K562 (cell line): ENCODE data around the gene RNF32. TPM values are rescaled to one million over a fixed set of nuclear protein-coding genes. Genes with fewer than 3 reads are reported as not detected.

Experiments used
- GTF2E2 ChIP-seq: fragments of 200-800 bp; sonication (Bioruptor generic); IDR thresholded peaks from 2 replicates; pipeline ENCODE4 v1.6.1; 2016; ENCODE audit warnings: missing genetic modification characterization, missing compliant biosample characterization
- HDAC1 ChIP-seq, 2 experiments: fragments of 450-650 bp; IDR thresholded peaks; 2 replicates each; pipeline ENCODE4 v1.6.1; 2016 to 2017; ENCODE audit warnings: inconsistent platforms in 1 of 2, mild to moderate bottlenecking in 1 of 2, moderate library complexity in 1 of 2
- MAZ ChIP-seq, 2 experiments: fragments of 450-650 bp in 1 of 2; sonication (generic) in 1 of 2; formaldehyde crosslinking; IDR thresholded peaks in 1 of 2; conservative IDR thresholded peaks in 1 of 2; 2 replicates each; pipeline versions ENCODE4 v1.4.0 to v1.5.0; 2020; ENCODE audit warnings: mild to moderate bottlenecking in 1 of 2, missing genetic modification reagents in 1 of 2
- MXI1 ChIP-seq: IDR thresholded peaks from 2 replicates; pipeline ENCODE4 v1.6.1; 2011; ENCODE audit warnings: low read depth, mild to moderate bottlenecking, improper control_type of control experiment, low read length
- PCBP1 ChIP-seq: fragments of 200-400 bp; formaldehyde crosslinking; IDR thresholded peaks from 2 replicates; pipeline ENCODE4 v1.6.1; 2018; ENCODE audit warnings: mild to moderate bottlenecking, low read depth, low read length; ENCODE audit not compliant: poor library complexity, severe bottlenecking
- RBM22 ChIP-seq: fragments of 200-400 bp; formaldehyde crosslinking; IDR thresholded peaks from 2 replicates; pipeline ENCODE4 v1.6.1; 2018; ENCODE audit warnings: low read length, low read depth; ENCODE audit not compliant: poor library complexity, severe bottlenecking
- RHOXF2B ChIP-seq: fragments of 250-450 bp; sonication (Bioruptor Pico); conservative IDR thresholded peaks from 2 replicates; pipeline ENCODE4 v1.5.1; 2021
- SRF ChIP-seq, 2 experiments: fragments of 250-450, 450-650 bp in 1 of 2; sonication (Bioruptor Pico) in 1 of 2; sonication (generic) in 1 of 2; formaldehyde crosslinking; IDR thresholded peaks; 2 replicates each; pipeline versions ENCODE4 v1.5.0 to v1.5.1; 2020 to 2022; ENCODE audit warnings: mild to moderate bottlenecking in 1 of 2, missing genetic modification reagents in 1 of 2
- STAG1 ChIP-seq: sonication (generic); formaldehyde crosslinking; IDR thresholded peaks from 2 replicates; pipeline ENCODE4 v1.5.0; 2020; ENCODE audit warnings: missing genetic modification reagents, borderline replicate concordance
- TOE1 ChIP-seq, 2 experiments: fragments of 450-650 bp in 1 of 2; sonication (generic) in 1 of 2; formaldehyde crosslinking in 1 of 2; IDR thresholded peaks; 2 replicates each; pipeline versions ENCODE4 v1.7.1 to v1.8.0; 2016 to 2022; ENCODE audit warnings: borderline replicate concordance in 2 of 2, mild to moderate bottlenecking in 2 of 2, antibody characterized with exemption in 1 of 2, inconsistent platforms in 1 of 2, low read depth in 1 of 2, missing genetic modification reagents in 1 of 2, moderate library complexity in 1 of 2
- ZNF224 ChIP-seq: sonication (generic); formaldehyde crosslinking; IDR thresholded peaks from 2 replicates; pipeline ENCODE4 v1.8.0; 2022; ENCODE audit warnings: mild to moderate bottlenecking, missing genetic modification reagents
- ZNF41 ChIP-seq: fragments of 250-450 bp; sonication (Bioruptor Pico); conservative IDR thresholded peaks from 2 replicates; pipeline ENCODE4 v1.4.0; 2020; ENCODE audit warnings: mild to moderate bottlenecking
- polyA plus RNA-seq, 8 experiments: library from polyadenylated mRNA; depleted of rRNA in 4 of 8; stranded (reverse) in 5 of 8; unstranded in 3 of 8; fragments of >200 nt; fragmentation: Nextera tagmentation in 2 of 8; fragmentation: Illumina TruSeq in 1 of 8; extraction: Ambion mirVana in 2 of 8; extraction: Trizol in 1 of 8; gene quantifications; 2 replicates each; pipeline versions ENCODE4 v1.2.1 to v1.2.3, GENCODE V29; 2011 to 2014; ENCODE audit warnings: inconsistent platforms in 1 of 8, missing spikeins in 1 of 8
- total RNA-seq, 7 experiments: library from RNA; depleted of rRNA in 6 of 7; stranded (reverse); fragments of >200 nt in 6 of 7; fragmentation: Illumina TruSeq in 2 of 7; extraction: Trizol in 2 of 7; gene quantifications; 2 replicates each; pipeline versions ENCODE4 v1.2.1 to v1.2.3, GENCODE V29; 2011 to 2021; ENCODE audit warnings: low replicate concordance in 1 of 7
- TF ChIP-seq, protein P1 (sequence below), 2 experiments: fragments of 450-650 bp; formaldehyde crosslinking in 1 of 2; IDR thresholded peaks; 2 replicates each; pipeline versions ENCODE4 v1.4.0 to v1.6.1; 2014 to 2020; ENCODE audit warnings: mild to moderate bottlenecking in 2 of 2, borderline replicate concordance in 1 of 2, low read depth in 1 of 2
- TF ChIP-seq, protein P2 (sequence below), 2 experiments: fragments of 450-650 bp; conservative IDR thresholded peaks; 2 replicates each; pipeline ENCODE4 v1.6.1; 2017; ENCODE audit warnings: mild to moderate bottlenecking in 2 of 2, moderate library complexity in 2 of 2

Gene RNF32
- total and polyA plus RNA-seq, 9 of the 15 experiments (the other 6 are each of a cell fraction or from before 2014, with no cell fraction given) = 2.6 to 7.0 (median 4.6) TPM

DNA sequence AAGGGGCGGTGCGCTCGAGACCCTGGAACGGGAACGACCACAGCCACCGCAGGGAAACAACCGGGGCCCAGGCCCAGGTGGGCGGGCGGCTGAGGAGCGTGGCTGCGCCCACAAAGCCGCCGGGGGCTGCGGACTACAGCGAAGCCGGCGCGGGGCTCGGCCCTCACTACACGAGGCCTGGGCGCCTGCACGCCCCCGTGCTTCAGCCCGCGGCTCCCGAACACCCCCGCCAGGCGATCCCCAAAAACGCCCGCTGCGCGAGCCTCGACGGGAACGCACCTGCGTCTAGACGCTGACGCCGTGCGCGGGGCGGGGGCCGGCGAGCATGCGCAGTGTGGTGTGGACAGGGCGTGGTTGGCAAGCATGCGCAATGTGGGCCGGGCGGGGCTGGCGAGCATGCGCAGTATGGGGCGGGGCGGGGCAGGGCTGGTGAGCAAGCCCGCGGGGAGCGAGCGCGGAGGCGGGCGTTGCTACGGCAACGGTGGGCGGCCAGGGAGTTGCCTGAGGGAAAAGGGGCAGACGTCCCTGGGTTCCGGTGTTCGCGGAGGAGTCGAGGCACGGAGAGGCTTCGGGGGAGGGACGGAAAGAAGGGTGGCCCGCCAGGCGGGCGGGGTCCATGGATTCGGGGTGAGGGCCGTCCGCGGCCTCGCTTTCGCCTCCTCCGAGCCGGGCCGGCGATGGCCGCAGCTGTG, at the start of gene RNF32 (continued):
- TF ChIP-seq, protein P1, sequence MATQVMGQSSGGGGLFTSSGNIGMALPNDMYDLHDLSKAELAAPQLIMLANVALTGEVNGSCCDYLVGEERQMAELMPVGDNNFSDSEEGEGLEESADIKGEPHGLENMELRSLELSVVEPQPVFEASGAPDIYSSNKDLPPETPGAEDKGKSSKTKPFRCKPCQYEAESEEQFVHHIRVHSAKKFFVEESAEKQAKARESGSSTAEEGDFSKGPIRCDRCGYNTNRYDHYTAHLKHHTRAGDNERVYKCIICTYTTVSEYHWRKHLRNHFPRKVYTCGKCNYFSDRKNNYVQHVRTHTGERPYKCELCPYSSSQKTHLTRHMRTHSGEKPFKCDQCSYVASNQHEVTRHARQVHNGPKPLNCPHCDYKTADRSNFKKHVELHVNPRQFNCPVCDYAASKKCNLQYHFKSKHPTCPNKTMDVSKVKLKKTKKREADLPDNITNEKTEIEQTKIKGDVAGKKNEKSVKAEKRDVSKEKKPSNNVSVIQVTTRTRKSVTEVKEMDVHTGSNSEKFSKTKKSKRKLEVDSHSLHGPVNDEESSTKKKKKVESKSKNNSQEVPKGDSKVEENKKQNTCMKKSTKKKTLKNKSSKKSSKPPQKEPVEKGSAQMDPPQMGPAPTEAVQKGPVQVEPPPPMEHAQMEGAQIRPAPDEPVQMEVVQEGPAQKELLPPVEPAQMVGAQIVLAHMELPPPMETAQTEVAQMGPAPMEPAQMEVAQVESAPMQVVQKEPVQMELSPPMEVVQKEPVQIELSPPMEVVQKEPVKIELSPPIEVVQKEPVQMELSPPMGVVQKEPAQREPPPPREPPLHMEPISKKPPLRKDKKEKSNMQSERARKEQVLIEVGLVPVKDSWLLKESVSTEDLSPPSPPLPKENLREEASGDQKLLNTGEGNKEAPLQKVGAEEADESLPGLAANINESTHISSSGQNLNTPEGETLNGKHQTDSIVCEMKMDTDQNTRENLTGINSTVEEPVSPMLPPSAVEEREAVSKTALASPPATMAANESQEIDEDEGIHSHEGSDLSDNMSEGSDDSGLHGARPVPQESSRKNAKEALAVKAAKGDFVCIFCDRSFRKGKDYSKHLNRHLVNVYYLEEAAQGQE (IDR thresholded peaks at IDR 0.05; ENCODE audit: borderline replicate concordance) = no peak
- TF ChIP-seq, protein P1 (CRISPR knock-in tag; IDR thresholded peaks at IDR 0.05; ENCODE audit: low read depth) = peak; percentile 82
- TF ChIP-seq GTF2E2 (tag) = peak; percentile 59; the same call in 1 of the 2 replicates
- peak; percentile 96 for TF ChIP-seq MXI1
- TF ChIP-seq RBM22 = peak; percentile 77
- TF ChIP-seq ZNF224 (CRISPR knock-in tag) = peak; percentile 9; the same call in 1 of the 2 replicates
- no peak for TF ChIP-seq TOE1 (IDR thresholded peaks at IDR 0.05; ENCODE audit: borderline replicate concordance)
- TF ChIP-seq TOE1 (CRISPR knock-in tag; IDR thresholded peaks at IDR 0.05; ENCODE audit: borderline replicate concordance, low read depth) = peak; percentile 90; the same call in 1 of the 2 replicates
- peak; percentile 95 to 97 for TF ChIP-seq MAZ (CRISPR knock-in tag; conservative IDR thresholded peaks at IDR 0.05 in 1 of 2, IDR thresholded peaks at IDR 0.05 in 1 of 2)
- peak in 1 of 2 experiments; percentile 59; a peak in 2 of 4 replicates for TF ChIP-seq HDAC1 (IDR thresholded peaks at IDR 0.05)
- TF ChIP-seq RHOXF2B (CRISPR knock-in tag) = peak; percentile 81; the same call in 1 of the 2 replicates
- TF ChIP-seq PCBP1 = peak; percentile 40
- TF ChIP-seq ZNF41 (CRISPR knock-in tag) = peak; percentile 58; the same call in 1 of the 2 replicates
- TF ChIP-seq, protein P2, sequence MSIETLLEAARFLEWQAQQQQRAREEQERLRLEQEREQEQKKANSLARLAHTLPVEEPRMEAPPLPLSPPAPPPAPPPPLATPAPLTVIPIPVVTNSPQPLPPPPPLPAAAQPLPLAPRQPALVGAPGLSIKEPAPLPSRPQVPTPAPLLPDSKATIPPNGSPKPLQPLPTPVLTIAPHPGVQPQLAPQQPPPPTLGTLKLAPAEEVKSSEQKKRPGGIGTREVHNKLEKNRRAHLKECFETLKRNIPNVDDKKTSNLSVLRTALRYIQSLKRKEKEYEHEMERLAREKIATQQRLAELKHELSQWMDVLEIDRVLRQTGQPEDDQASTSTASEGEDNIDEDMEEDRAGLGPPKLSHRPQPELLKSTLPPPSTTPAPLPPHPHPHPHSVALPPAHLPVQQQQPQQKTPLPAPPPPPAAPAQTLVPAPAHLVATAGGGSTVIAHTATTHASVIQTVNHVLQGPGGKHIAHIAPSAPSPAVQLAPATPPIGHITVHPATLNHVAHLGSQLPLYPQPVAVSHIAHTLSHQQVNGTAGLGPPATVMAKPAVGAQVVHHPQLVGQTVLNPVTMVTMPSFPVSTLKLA (conservative IDR thresholded peaks at IDR 0.05) = peak; percentile 69 to 74; a peak in 3 of 4 replicates
- TF ChIP-seq STAG1 = peak; percentile 61; the same call in 1 of the 2 replicates
- peak in 1 of 2 experiments; percentile 44; a peak in 1 of 4 replicates for TF ChIP-seq SRF (CRISPR knock-in tag; IDR thresholded peaks at IDR 0.05)
